NB4 (cell line): Measurements from ENCODE around the gene SLC26A9.

Experiments
- DNase-seq: peaks from one replicate; pipeline ENCODE4 v3.0.0; 2010; ENCODE audit warnings: low read depth
- H3K4me3 ChIP-seq: one replicate; pipeline ENCODE4 v1.5.1; 2011; ENCODE audit warnings: mild to moderate bottlenecking, low read depth, low read length, moderate library complexity
- MYC ChIP-seq: IDR thresholded peaks from 2 replicates; pipeline ENCODE4 v1.6.1; 2011; ENCODE audit warnings: low read depth, low read length
- POLR2A ChIP-seq: IDR thresholded peaks from 2 replicates; pipeline ENCODE4 v1.6.1; 2011; ENCODE audit warnings: mild to moderate bottlenecking; ENCODE audit not compliant: insufficient read length; ENCODE audit errors: extremely low read depth
- TF ChIP-seq, protein P1 (sequence below): IDR thresholded peaks from 2 replicates; pipeline ENCODE4 v1.6.1; 2011; ENCODE audit warnings: low read depth, low read length
- TF ChIP-seq, protein P2 (sequence below): IDR thresholded peaks from one replicate; pipeline ENCODE4 v1.5.1; 2012; ENCODE audit warnings: low read depth, low read length

SLC26A9 gene

DNA sequence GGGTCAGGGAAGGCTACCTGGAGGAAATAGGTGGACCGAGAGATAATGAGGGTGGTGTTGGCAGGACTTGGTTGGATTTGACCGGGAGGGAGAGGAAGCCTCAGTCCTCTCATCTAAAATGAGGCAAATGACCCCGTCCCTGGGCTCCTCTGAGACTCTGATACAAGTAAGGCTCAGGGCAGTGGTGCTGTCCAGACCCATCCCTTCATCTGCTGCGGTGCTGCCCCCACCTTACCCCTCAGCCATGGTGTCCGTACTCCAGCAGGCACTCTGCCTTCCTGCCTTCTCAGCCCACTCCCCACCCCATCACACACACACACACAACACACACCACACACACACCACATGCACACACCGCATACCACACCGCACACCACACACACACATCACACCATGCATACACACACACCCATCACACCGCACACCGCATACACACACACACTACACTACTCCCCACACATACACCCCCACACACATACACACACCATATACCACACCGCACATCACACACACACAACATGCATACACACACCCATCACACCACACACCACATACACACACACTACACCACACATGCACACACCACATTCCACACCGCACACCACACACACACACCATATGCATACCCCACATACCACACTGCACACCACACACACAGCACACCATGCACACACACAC, 29.4 kb upstream of the SLC26A9 start:
- DNase-seq = no peak

DNA sequence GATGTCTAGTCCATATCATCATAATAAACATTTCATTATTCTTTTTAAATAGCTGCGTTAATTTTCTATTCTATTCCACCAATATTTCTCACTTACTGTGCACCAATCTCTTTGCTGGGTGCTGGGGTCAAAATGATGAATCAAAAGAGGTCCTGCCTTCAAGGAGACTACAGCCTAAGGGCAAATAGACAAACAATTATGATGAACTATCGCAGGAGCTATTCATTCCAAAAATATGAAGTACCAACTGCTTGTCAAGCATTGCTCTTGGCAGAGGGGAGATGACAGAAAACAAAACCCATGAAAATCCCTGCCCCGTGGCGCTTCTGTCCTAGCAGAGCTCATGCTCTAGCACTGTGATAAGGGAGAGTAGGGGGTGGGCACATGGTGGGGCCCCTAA, 28.8 kb upstream of the SLC26A9 start:
- TF ChIP-seq, protein P1, sequence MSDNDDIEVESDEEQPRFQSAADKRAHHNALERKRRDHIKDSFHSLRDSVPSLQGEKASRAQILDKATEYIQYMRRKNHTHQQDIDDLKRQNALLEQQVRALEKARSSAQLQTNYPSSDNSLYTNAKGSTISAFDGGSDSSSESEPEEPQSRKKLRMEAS = no peak
- TF ChIP-seq, protein P2, sequence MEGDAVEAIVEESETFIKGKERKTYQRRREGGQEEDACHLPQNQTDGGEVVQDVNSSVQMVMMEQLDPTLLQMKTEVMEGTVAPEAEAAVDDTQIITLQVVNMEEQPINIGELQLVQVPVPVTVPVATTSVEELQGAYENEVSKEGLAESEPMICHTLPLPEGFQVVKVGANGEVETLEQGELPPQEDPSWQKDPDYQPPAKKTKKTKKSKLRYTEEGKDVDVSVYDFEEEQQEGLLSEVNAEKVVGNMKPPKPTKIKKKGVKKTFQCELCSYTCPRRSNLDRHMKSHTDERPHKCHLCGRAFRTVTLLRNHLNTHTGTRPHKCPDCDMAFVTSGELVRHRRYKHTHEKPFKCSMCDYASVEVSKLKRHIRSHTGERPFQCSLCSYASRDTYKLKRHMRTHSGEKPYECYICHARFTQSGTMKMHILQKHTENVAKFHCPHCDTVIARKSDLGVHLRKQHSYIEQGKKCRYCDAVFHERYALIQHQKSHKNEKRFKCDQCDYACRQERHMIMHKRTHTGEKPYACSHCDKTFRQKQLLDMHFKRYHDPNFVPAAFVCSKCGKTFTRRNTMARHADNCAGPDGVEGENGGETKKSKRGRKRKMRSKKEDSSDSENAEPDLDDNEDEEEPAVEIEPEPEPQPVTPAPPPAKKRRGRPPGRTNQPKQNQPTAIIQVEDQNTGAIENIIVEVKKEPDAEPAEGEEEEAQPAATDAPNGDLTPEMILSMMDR = no peak
- TF ChIP-seq MYC (no peak), POLR2A (no peak)
- no peak for DNase-seq
- H3K4me3 ChIP-seq = no peak overlapping the region

More for the DNA sequence above, 29.4 kb upstream of the SLC26A9 start:
- TF ChIP-seq POLR2A = no peak
- TF ChIP-seq, protein P2 = no peak
- no peak overlapping the region for H3K4me3 ChIP-seq

DNA sequence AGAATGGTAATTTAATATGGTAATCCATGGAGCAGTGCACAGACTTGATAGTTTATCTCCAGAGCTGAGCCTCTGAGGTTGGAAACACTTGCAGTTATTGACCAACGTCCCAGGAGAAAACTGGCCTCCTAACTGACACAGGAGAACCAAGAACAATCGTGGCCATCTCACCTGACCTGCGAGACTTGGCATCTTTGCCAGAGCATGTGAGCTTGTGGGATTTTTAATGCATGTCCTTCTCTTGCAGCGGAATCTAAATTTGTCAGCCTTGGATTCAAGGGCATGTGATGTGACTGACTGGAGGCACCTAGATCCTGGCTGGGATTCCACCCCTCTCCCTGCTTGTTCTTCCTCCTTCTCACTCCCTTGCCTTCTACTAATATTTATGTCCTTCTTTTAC, 27.8 kb upstream of the SLC26A9 start:
- TF ChIP-seq, protein P1 = no peak
- TF ChIP-seq, protein P2 = no peak
- TF ChIP-seq POLR2A (no peak), MYC (no peak)
- no peak overlapping the region for H3K4me3 ChIP-seq
- peak; percentile 39 for DNase-seq

- DNase-seq = no peak
- TF ChIP-seq MYC = no peak
- TF ChIP-seq, protein P1 = no peak
- TF ChIP-seq, protein P2 = no peak
- TF ChIP-seq POLR2A = no peak
Observed at GRCh38 chr1:205970486-205970885, 27.2 kb upstream of the SLC26A9 start.

GRCh38 chr1:205969229-205969628, 26.0 kb upstream of the SLC26A9 start:
- no peak for DNase-seq
- TF ChIP-seq POLR2A (no peak), MYC (no peak)
- TF ChIP-seq, protein P1 = no peak
- TF ChIP-seq, protein P2 = no peak
- H3K4me3 ChIP-seq = no peak overlapping the region

More at GRCh38 chr1:205970486-205970885, 27.2 kb upstream of the SLC26A9 start:
- no peak overlapping the region for H3K4me3 ChIP-seq
